Activated CD4-positive, alpha-beta T cell treated with anti-CD3 and anti-CD28 coated beads for 24 hours (primary cell): ENCODE measurements around the gene NUAK2.

Experiments
- DNase-seq, 2 donors: peaks; one replicate each; pipeline ENCODE4 v3.0.0-alpha.2; 2020; ENCODE audit warnings: low read depth in 2 of 2

NUAK2 gene

DNA sequence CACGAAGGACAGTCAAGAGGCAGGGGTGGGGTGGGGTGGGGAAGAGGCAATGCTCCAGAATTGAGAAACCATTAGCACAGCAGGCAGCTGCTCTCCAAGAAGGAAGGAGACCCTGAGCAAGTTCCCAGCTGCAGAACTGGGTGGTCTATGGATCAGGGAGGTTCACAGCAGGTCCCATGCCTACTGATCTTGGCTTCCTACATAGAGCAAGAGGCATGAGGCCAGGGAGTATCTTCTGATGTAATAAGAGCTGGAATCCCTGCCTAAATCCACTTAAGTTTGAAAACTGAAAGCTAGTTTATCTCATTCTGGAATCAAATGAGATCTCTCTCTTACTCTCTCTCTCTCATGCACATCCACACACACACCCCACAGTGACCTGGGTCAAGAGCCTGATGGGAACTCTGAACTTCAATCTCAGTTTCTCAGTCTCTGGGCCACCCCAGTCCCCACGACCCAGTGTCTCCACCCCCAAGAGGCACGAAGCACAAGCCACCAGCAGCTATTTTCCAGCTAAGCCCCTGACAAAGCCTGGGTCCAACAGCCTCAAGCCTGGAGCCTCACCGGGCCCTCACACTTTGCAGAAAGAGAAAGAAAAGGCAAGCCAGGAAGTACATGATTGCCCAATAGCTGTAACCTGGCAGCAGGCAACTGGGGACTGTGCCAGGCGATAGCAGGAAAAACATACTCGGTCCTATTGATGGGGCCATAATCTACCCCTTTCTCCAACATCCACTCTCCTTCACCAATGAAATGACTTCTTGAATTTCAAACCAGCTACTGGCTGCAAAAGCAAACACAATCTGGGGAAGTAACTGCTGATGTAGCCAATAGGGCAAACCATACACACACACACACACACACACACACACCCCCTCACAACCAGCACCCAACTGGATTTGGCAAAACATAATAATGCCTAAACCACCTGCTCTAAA is 2.2 kb downstream of the NUAK2 start:
- no peak for DNase-seq

- DNase-seq = no peak
These were observed 3.1 kb downstream of the NUAK2 start for GRCh38 chr1:205318231-205318991.

- no peak for DNase-seq
These were observed 4.1 kb downstream of the NUAK2 start for GRCh38 chr1:205317311-205317917.

DNA sequence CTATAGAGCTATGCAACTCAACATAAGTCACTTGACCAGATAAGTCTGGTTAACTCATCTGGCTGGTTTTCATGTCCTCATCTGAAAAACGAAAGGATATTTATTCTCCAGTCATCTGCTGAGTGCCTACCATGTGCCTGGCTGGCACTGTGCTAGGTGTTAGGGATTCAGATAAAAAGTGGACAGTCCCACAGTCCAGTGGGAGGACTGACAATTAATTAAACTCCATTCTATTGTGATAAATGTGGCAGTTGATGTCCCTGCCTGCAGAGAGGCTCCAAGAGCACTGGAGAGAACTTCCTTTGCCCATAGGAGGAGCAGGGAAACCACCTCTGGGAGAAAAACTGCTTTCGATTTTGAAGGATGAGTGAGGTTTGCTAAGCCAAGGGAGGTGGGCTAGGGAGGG is 5.4 kb downstream of the NUAK2 start:
- DNase-seq = no peak

- no peak for DNase-seq
These were observed 6.4 kb downstream of the NUAK2 start for GRCh38 chr1:205315008-205315618.

GRCh38 chr1:205313563-205314308 is 7.8 kb downstream of the NUAK2 start:
- DNase-seq = no peak

GRCh38 chr1:205312866-205313562 is 8.5 kb downstream of the NUAK2 start:
- no peak for DNase-seq

DNA sequence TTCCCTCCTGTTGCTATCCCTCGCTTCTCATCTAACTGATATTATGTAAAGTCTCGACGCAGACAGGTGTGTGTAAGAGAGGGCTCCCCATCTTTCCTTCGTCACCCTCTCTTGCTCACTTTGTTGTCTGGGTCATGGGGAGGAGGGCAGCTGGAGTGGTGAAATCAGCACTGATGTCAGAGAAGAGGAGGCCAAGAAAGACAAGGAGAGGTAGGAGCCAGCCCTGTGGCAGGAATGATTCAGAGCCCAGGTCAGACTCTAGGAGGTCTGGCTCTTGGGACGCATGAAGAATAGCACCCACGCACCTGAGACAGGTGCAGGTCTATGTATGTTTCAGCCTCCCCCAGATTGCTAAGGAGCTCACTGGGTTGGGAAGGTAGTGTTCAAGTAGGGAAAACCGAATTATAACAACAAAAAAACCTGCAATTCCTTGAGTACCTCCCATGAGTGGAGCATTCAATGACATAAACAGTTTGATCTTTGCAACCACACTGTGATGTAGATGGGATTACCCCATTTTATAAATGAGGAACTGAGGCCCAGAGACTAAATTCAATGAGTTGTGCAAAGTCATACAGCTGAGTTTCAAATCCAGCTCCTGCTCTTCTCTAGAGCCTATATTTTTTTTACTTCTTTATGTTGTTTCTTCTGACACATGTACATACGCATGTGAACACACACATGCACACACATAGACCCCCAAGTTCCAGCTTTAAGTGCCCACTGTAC is 10.4 kb downstream of the NUAK2 start:
- no peak for DNase-seq

- DNase-seq = no peak
These were observed 11.8 kb downstream of the NUAK2 start for GRCh38 chr1:205309741-205310140.

- DNase-seq = no peak
These were observed 14.5 kb downstream of the NUAK2 start for GRCh38 chr1:205306929-205307566.

GRCh38 chr1:205304695-205305070 is 16.9 kb downstream of the NUAK2 start:
- DNase-seq = no peak

DNA sequence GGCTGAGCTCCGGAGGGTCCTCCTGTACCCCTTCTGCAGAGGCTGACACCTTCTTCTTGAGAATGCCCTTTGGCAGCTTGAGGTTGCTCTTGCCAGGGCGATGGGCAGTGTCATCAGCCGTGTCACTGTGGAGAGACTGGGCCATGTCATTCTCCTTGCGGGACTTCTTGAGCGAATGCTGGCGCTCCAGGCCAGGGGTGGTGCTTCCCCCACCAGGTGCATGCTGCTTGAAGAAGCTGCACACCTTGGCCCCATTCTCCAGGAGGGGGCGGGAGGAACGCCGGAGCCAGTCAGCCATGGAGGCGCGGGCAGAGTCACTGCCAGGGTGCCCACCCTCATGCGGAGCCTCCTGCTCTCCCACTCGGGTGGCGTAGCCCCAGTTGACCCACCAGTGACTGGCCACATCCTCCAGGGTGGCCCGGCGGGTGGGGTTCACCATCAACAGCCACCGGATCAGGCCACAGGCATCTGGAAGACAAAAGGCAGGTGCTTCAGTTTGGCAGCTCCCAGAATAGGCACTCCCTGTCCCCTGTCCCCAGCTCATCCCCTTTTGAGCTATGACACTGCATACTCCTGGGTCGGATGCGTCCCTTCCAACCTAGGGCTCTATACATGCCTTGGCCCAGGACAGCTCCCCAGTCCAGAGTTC is 17.4 kb downstream of the NUAK2 start:
- DNase-seq = no peak

DNA sequence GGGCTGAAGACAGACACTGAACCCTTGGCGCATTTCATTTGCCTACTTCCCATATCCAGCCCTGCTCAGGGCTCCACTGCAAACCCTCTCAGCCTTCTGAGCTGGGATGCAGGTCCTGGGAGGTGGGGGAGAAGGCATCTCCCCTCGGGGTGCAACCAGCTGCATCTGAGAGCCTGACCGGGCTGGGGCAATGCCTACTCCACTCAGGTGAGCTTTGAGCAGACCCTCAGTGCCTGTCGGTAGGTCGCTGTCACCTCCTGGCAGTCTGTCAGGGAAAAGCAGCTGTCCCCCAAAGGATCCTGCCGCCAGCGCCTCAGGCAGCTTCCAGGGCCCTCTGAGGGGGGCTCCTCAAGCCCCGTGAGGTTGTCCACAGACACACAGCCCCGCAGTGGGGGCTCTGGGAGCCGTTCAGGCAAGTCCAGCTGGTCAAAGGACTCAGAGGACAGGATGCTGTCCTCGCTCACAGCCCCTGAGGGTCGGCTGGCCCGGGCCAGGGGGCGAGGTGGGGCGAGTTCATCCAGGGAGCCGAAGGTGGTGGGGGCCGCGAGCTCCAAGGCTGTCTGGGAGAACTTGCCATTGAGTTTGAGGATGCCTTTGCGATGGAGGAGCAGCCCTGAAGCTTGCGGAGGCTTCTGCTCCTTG is 18.2 kb downstream of the NUAK2 start:
- DNase-seq = no peak

DNA sequence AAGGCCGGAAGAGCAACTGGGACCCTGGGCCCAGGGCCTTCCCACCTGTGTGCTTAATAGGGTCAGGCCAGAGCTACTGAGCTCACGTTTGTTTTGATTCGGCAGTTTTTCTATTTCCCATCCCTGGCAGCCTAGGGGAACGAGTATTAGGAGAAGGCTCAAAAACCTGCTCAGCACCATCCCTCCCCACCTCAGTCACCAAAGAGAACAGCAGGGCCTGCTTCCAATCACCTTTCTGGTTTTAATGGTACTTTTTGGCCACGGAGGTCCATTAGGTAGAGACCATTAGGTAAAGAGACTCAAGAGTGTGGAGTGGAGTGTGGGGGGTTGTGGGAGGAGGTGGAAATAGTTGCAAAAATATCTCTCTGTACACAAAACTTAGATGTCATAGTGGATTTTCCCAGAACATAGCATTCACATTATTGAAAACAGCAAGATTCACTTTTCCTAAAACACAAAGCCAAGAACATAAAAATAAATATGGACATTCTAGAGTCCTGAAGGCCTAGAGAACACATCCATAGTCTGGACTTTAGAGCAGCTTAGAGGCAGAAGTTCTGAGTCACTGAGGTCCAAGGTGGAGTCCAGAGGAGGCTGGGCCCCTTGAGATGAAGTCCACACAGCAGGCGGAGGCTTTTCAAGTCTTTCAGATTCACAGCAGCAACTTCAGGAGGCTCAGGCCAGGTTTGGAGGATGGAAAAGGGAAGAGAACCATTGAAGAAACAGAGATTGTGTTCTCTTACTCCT is 19.5 kb downstream of the NUAK2 start:
- DNase-seq = no peak

DNA sequence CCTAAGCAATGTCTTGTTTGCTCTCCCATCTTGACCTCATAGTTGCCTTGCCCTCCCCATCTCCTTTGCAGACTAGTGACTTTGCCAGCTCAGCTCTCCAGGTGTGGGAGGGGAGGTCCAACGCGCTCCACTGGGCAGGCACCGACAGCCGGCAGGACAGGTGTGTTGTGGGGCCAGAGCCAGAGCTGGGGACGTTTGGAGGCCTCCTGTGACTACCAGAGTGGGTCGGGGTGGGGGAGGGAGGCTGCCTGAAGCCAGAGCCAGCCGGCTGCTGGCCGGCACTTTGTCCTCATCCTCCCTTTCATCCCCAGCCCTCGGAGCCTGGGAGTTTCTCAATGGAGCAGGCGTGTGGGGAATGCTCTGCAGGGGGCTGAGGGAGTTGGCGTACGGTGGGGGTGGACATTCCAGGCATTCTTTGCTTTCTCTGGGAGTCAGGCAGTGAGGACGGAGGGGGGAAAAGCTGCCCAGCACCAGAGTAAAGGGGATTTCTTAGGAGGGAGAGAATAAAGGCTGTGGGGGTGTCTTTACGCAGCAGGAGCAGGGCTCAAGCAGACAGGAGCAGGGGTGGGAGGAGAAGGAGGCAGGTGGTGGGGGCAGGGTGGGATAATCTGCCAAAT is 20.2 kb downstream of the NUAK2 start:
- DNase-seq = no peak

GRCh38 chr1:205300149-205300548 is 21.4 kb downstream of the NUAK2 start:
- DNase-seq = no peak
